RCC 7860 (cell line): Measurements from ENCODE around the gene FGF22.
"Not testable (repeated sequence)": the region's sequence is repeated elsewhere in the genome, so short reads cannot be mapped to it uniquely, and the experiment has no call there.

Experiments used
- DNase-seq: peaks from one replicate; pipeline ENCODE4 v3.0.0-alpha.2; 2015; ENCODE audit warnings: low spot score
- FAIRE-seq: peaks from 2 replicates; lab custom pipeline; 2012; peaks lifted over from hg19 to GRCh38; lab: Jason Lieb, UNC

Gene FGF22

GRCh38 chr19:605061-605971 lies 34.4 kb upstream of the FGF22 start:
- FAIRE-seq, DNase-seq: not testable (repeated sequence)

- FAIRE-seq (no peak), DNase-seq (no peak)
These were observed 32.2 kb upstream of the FGF22 start for GRCh38 chr19:607301-608154.

DNA sequence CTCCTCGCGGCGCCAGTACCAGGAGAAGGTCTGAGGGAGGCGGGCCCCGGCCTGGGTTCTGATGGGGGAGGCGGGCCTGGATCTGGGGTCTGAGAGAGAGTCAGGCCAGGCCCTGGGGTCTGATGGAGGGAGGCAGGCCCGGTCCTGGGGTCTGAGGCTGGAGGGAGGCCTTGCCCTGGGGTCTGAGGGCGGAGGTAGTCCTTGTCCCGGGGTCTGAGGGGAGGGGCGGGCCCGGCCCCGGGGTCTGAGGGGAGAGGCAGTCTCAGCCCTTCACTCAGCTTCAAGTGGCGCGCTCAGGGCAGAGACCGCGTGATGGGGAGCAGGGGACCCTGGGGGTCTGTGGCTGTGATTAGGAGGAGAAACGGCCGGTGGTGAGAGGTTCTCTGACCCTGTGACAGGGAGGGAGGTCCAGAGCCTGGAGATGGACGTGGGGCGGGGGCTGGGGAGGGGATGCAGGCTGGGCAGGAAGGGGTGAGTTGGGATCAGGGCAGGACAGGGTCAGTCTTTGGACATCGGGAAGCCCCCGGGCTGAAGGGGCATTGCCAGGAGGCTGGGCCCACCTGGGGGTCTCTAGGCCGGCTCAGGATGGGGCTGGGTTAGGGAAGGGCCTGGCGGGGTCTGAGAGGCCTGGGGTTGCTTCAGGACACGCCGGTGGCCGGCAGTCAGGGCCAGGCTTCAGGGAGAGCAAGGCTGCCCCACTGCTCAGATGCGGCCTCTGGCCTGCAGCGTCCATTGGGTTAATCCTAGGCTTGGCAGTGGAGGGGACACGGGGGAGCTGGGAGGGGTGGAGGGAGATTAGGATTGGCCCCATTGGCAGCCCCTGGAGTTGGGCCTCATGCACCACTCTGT lies 31.3 kb upstream of the FGF22 start:
- no peak for DNase-seq
- no peak for FAIRE-seq

DNA sequence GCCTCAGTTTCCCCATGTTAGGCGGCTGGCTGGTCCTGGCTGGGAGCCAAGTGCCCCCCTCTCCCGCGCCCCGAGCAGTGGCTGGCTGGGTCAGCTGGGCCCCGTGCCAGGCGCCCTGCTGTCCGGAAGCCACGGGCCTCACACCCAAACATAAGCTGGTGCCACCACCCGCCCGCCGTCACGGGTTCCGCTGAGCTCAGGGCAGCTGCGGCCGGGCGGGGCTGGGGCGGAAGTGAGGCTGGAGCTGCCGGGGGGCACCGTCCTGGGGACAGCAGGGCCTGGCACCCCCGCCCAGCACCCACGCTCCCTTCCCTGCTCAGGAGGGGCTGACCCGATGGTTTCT lies 30.7 kb upstream of the FGF22 start:
- no peak for FAIRE-seq
- DNase-seq: peak; percentile 55

GRCh38 chr19:610071-610800 lies 29.4 kb upstream of the FGF22 start:
- DNase-seq (no peak), FAIRE-seq (no peak)

GRCh38 chr19:610801-611480 lies 28.7 kb upstream of the FGF22 start:
- FAIRE-seq: peak; percentile 88
- peak; percentile 86 for DNase-seq

- DNase-seq (peak; percentile 99), FAIRE-seq (peak; percentile 98)
These were observed 28.2 kb upstream of the FGF22 start for GRCh38 chr19:611481-611868.

DNA sequence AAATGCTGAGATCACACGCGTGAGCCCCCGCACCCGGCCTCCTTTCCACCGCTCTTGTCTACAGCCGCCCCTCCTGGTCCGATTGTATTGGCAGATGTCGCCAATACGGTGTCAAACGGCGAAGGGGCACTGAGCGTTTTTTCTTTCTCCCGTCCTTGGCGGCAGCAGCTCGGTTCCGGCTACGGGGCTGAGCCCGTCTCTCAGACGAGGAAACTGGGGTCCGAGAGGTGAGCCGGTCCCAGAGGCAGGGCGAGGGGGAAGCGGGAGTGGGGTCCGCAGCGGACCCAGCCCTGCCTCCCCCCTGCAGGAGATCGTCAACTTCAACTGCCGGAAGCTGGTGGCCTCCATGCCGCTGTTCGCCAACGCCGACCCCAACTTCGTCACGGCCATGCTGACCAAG lies 26.7 kb upstream of the FGF22 start:
- DNase-seq (no peak), FAIRE-seq (no peak)

GRCh38 chr19:613732-614567 lies 25.7 kb upstream of the FGF22 start:
- no peak for FAIRE-seq

DNA sequence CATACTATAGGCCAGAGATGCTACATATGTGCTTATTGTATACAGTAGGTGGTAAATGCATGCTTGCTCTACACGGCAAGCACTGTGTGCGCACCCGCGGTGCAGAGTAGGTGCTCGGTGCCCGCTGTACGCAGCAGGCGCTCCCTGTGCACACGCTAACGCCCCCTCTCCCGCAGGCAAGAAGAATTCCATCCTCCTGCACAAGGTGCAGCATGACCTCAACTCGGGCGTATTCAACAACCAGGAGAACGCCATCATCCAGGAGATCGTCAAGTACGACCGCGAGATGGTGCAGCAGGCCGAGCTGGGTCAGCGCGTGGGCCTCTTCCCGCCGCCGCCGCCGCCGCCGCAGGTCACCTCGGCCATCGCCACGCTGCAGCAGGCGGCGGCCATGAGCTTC lies 24.1 kb upstream of the FGF22 start:
- FAIRE-seq: no peak
- DNase-seq: no peak

More at GRCh38 chr19:613732-614567, 25.7 kb upstream of the FGF22 start:
- no peak for DNase-seq

DNA sequence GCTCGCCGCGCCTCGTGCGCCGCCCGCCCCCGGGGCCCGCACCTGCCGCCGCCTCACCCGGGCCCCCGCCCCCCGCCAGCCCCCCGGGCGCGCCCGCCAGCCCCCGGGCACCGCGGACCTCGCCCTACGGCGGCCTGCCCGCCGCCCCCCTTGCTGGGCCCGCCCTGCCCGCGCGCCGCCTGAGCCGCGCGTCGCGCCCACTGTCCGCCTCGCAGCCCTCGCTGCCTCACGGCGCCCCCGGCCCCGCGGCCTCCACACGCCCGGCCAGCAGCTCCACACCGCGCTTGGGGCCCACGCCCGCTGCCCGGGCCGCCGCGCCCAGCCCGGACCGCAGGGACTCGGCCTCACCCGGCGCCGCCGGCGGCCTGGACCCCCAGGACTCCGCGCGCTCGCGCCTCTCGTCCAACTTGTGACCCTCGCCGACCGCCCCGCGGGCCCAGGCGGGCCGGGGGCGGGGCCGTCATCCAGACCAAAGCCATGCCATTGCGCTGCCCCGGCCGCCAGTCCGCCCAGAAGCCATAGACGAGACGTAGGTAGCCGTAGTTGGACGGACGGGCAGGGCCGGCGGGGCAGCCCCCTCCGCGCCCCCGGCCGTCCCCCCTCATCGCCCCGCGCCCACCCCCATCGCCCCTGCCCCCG lies 23.5 kb upstream of the FGF22 start:
- FAIRE-seq (no peak), DNase-seq (no peak)

DNA sequence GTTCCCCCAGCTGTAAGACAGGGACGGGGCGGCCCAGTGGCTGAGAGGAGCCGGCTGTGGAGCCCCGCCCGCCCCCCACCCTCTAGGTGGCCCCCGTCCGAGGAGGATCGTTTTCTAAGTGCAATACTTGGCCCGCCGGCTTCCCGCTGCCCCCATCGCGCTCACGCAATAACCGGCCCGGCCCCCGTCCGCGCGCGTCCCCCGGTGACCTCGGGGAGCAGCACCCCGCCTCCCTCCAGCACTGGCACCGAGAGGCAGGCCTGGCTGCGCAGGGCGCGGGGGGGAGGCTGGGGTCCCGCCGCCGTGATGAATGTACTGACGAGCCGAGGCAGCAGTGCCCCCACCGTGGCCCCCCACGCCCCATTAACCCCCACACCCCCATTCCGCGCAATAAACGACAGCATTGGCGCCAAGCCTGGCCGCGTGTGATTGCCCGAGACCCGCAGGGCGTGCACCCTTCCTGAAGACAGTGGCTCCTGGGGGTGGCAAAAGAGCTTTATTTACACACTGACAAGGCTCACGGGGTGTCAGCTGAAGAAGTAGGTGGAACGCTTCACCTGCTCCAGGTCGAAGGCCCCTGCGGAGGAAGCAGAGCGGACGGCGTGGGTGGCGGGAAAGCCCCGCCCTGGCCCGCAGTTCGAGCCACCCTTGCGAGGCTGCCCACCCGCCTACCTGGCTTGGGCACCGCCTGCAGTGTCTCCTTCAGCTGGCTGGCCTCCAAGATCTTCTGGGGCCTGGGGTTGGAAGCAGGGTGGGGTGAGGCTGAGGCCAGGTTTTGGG lies 22.7 kb upstream of the FGF22 start:
- FAIRE-seq (no peak), DNase-seq (no peak)

- DNase-seq: no peak
- no peak for FAIRE-seq
These were observed 22.0 kb upstream of the FGF22 start for GRCh38 chr19:617551-618246.

DNA sequence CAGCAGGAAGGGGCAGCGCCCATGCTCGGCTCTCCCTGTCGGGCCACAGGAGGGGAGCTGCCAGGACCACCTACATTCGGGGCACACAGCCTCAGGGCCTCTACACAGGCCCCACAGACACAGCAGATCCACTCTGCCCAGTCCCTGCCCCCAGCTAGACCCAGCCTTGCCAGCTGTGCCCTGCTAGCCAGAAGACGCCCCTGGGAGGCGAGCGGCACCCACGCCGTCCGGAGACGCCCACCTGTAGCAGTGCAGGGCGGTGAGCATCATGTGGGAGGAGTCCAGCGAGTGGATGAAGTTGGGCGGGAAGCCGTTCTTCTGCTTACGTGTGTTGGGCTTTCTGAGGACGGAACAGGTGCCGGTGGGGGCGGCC lies 21.4 kb upstream of the FGF22 start:
- DNase-seq (no peak), FAIRE-seq (no peak)

GRCh38 chr19:618674-619285 lies 20.9 kb upstream of the FGF22 start:
- DNase-seq (no peak), FAIRE-seq (no peak)

GRCh38 chr19:619286-620002 lies 20.2 kb upstream of the FGF22 start:
- FAIRE-seq: no peak

More at GRCh38 chr19:619286-620002, 20.2 kb upstream of the FGF22 start:
- no peak for DNase-seq
